Stimulated activated CD8-positive, alpha-beta memory T cell treated with anti-CD3 and anti-CD28 coated beads, Interleukin-4, amount 100 ng/mL, for 24 hours (primary cell): ENCODE results near the gene EHMT1.

ENCODE experiments used
- DNase-seq: peaks from one replicate; pipeline ENCODE4 v3.0.0-alpha.2; 2020; ENCODE audit warnings: low read depth

EHMT1 gene

DNA sequence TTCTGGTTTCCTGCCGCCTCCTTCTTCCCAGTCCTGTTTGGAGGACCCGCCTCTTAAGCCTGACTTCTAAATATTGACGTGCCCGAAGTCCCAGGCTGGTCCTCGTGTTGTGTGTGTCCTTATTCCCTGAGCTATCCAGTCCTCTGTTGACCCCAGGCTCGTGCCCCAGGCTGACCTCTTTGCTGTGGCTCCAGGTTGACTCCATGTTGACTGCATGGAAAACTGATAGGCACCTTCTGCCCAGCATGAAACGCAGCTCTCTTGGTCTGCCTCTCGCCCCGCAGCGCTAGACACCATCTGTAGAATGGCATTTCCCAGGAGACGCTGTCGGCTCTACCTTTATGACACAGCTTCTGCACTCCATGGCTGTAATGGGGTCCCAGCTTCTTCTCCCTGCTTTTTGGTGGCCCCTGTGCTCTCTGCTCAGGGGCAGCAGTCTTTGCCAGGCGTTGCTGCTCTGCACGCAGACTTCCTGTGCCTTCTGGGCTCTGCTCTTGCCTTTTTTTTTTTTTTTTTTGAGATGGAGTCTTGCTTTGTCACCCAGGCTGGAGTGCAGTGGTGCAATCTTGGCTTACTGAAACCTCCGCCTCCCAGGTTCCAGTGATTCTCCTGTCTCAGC, 28.4 kb downstream of the EHMT1 start:
- no peak for DNase-seq

DNA sequence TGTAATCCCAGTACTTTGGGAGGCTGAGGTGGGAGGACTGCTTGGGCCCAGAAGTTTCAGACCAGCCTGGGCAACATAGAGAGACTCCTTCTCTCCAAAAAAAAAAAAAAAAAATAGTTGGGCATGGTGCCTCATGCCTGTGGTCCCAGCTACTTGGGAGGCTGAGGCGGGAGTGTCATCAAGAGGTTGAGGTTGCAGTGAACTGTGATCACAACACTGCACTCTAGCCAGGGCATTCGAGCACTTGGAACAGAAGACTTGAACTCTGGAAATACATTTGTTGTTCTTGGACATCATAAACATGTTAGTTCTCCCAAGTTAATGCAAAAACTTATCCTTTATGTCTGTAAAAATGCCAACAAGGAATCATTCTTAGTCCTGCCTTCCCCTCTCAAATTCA, 29.6 kb downstream of the EHMT1 start:
- DNase-seq: no peak

DNA sequence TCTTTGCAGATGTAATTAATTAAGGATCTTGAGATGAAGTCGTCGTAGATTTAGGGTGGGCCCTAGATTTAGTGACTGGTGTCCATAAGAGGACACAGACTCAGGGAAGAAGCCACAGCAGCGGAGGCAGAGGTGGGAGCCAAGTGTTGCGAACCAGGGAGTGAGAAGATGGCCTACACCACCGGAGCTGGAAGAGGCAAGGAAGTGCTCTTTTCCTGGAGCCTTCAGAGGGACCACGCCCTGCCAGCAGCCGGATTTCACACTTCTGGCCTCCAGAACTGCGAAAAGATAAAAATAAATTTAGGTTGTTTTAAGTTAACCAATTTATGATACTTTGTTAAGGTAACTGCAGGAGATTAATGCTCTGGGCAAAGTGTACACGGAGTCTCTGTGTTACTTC, 30.7 kb downstream of the EHMT1 start:
- no peak for DNase-seq

DNA sequence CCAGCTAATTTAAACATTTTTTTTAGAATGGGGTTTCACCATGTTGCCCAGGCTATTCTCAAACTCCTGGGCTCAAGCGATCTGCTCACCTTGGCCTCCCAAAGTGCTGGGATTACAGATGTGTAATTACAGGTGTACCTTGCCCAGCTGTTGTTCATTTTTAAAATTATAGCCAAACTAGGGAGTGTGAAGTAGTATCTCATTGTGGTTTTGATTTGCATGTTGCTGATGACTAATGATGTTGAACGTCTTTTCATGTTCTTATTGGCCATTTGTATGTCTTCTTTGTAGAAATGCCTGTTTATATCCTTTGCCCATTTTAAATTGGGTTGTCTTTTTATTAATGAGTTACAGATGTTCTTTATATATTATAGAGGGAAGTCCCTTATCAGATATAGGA, 31.5 kb downstream of the EHMT1 start:
- DNase-seq: no peak

DNA sequence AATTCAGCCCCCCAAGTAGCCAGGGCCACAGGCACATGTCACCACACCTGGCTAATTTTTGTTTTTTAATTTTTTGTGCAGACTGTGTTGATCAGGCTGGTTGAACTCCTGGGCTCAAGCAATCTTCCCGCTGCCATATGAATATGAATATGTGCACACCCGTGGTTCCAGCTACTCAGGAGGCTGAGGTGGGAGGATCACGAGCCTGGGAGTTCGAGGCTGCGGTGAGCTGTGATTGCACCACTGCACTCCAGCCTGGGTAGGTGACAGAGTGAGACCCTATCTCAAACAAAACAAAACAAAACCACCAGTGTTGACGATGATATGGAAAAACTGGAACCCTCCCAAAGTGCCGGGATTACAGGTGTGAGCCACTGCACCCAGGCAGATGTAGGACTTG, 32.0 kb downstream of the EHMT1 start:
- DNase-seq: no peak

GRCh38 chr9:137656416-137656815, 37.6 kb downstream of the EHMT1 start:
- DNase-seq: no peak

- DNase-seq: no peak
These were observed 38.8 kb downstream of the EHMT1 start for GRCh38 chr9:137657606-137658005.

- DNase-seq: no peak
These were observed 40.0 kb downstream of the EHMT1 start for GRCh38 chr9:137658781-137659180.

DNA sequence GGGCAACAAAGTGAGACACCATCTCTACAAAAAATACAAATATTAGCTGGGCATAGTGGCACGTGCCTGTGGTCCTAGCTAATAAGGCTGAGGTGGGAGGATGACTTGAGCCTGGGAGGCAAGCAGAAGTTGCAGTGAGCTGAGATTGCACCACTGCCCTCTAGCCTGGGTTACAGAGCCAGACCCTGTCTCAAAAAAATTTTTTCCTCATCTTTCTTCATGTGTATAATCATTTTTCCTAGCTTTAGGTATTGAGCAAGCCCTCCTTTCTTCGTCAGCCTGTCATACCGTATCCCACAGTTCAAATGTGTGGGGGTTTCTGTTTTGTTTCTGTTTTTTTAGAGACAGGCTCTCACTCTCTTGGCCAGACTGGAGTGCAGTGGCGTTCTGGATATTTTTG, 41.3 kb downstream of the EHMT1 start:
- DNase-seq: no peak

GRCh38 chr9:137663584-137663983, 44.8 kb downstream of the EHMT1 start:
- DNase-seq: no peak

GRCh38 chr9:137664676-137665075, 45.9 kb downstream of the EHMT1 start:
- no peak for DNase-seq

GRCh38 chr9:137665226-137665625, 46.4 kb downstream of the EHMT1 start:
- no peak for DNase-seq

GRCh38 chr9:137665697-137666512, 47.1 kb downstream of the EHMT1 start:
- DNase-seq: no peak

DNA sequence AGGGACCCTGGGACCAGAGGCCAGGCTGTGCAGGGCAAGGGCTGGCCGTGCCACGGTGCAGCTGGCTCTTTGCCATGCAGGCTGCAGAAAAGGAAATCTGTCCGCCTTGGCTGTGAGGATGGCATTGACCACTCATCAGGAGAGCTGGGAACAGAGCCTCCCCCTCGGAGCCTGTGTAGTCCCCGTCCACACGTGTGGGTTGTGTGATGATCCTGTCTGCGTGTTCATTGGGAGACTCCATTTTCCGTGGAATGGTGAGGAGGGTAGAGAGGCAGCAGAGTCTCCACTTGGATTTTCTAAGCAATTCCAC, 47.7 kb downstream of the EHMT1 start:
- no peak for DNase-seq

DNA sequence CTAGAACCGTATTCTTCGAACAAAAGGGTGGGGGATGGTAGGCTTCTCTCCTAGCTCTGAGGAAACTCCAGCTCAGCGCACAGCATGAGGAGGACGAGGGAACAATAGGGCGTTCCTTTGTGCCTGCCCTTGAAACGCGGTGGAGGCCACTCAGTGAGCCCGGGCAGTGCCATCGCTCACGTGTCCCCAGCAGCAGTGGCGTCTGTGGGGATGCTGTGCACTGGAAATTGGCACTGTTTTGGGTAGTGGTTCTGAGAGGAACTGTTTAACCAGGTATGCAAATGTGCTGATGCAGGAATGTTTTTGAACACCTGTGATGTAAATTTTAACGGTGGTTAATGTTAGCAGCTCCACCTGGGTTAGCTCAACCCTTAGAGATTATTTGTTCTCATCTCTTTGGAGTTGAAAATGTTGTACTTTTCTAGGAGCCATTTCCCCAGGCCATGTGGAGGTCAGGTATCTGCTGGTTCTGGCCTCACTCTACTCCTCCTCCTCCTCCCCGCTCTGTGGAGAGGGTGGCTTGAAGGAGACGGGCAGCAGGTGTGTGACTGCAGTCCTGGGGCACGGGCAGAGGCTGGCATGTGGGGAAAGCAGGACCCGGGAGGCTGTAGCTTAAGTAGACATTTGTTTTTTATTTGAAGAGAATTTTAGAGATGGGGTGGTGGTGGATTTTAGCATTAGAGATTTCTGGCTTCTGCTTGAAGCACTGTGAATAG, 48.3 kb downstream of the EHMT1 start:
- DNase-seq: no peak

DNA sequence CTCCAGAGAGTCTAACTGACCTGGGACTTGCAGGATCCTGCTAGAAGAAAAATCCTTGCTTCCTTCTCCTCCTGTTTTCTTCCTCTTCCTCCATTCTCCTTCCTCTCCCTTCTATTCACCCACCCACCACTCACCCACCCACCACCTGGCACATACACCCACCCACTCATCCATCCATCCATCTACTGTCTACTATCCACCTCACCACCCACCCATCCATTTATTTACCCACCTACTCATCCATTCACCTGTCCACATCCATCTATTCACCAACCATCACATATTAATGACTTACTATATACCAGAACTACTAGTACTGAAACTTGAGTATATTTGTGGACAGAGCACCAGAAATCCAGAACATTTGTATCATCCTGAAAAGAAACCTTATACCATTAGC, 49.4 kb downstream of the EHMT1 start:
- DNase-seq: no peak

DNA sequence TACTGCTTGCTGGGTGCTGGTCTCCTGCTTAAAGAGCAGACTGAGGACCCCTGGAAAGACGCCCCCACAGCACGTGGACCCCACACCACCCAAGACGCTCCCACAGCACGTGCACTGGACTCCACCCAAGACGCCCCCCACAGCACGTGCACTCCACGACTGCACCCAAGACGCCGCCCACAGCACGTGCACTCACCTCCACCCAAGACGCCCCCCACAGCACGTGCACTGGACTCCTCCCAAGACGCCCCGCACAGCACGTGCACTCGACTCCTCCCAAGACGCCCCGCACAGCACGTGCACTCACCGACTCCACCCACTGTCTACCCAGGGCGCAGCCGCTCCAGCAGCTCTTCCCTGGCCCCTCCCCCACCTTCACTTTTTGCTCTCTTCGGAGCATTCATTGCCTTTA, 50.5 kb downstream of the EHMT1 start:
- DNase-seq: no peak

GRCh38 chr9:137670391-137671195, 51.8 kb downstream of the EHMT1 start:
- no peak for DNase-seq

GRCh38 chr9:137671196-137671538, 52.4 kb downstream of the EHMT1 start:
- no peak for DNase-seq

- DNase-seq: no peak
These were observed 52.9 kb downstream of the EHMT1 start for GRCh38 chr9:137671721-137672120.

DNA sequence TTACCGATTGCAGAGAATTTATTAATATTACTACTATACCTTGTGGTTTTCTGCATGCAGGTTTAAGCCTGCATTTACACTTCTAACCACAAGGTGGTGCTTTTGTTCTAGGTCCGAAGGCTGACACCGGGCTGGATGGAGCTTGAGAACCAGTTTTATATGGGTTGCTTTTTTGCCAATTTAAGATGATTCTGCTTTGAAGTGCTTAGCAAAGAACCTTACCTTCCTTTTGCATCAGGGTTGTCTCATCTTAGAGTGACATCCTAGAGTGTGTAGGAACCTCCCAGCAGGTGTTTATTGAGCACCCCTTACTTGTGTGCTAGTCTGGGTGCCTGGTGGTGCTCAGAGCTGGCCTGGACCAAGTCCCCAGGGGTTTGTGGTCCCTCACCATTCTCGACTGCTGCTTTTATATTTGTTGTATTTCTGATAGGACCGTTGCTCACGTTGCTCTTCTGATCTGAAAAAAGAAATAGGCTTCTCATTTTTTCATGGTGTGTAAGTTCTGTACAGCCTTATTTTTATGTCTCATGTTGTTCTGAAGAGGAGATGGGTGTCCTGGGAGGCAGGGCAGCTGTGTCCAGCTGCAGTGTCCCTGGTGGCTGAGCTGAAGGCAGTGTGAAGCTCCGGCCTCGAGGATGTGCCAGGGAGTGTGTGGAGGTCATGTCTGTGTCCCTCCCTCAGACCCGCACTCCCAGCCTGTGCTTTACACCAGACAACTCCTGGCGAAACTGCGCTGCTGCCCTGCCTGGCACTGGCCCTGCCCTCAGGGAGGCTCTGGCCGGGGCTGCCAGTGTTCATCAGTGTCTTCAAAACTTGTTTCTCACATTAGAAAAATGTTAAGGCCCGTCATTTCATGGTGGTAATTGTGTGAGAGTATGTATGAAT, 54.3 kb downstream of the EHMT1 start:
- no peak for DNase-seq

DNA sequence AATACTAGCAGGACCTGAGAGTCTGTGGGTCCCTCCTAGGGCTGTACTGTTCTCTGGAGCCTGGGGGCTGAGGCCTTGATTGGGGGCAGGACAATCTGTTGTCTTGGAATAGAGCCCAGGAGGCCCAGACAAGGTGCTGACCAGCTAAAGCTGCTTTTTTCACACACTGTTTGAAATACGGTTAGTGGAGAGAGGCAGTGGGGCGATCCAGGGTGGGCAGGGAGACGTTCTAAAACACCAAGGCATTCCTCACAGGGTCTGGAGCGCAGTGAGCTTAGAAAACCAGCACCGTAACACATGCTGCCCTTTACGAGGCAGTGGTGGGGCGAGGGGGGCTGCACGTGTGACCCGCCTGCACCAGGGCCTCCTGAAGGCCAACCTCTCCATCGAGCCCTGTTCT, 55.1 kb downstream of the EHMT1 start:
- DNase-seq: no peak
